Breast epithelium (tissue), 3 donors: Measurements from ENCODE around the gene C10orf95.

Experiments
- CTCF ChIP-seq, 3 donors: fragments of 450-650 bp; IDR thresholded peaks; one replicate each; pipeline ENCODE4 v1.5.1; 2016 to 2017; ENCODE audit warnings: antibody characterized with exemption in 3 of 3, mild to moderate bottlenecking in 3 of 3, moderate library complexity in 3 of 3
- POLR2A ChIP-seq: fragments of 450-650 bp; IDR thresholded peaks from one replicate; pipeline ENCODE4 v1.6.1; 2016; ENCODE audit warnings: antibody characterized with exemption, mild to moderate bottlenecking, moderate library complexity
- POLR2AphosphoS5 ChIP-seq, 3 donors: sonication (generic); formaldehyde crosslinking; IDR thresholded peaks; one replicate each; pipeline ENCODE4 v1.6.1; 2017; ENCODE audit warnings: antibody characterized with exemption in 3 of 3

- no peak for TF ChIP-seq CTCF (IDR thresholded peaks at IDR 0.05)
- no peak for TF ChIP-seq POLR2AphosphoS5 (IDR thresholded peaks at IDR 0.05)
- no peak for TF ChIP-seq POLR2A
Measured at GRCh38 chr10:102438374-102438773, 13.0 kb downstream of the C10orf95 start.
